Measurements from ENCODE around the gene EFCAB5. TPM values are rescaled to one million over a fixed set of nuclear protein-coding genes. Genes with fewer than 3 reads are reported as not detected.

Gene EFCAB5
- total and polyA plus RNA-seq, 10 of the 15 experiments (the other 5 are each of a cell fraction or from before 2014, with no cell fraction given): 0.39 to 2.6 (median 1.0) TPM

- SMC1A ChIA-PET (ENCODE audit: uncharacterized antibody, unreplicated experiment): interaction anchor here (1.2 to 4.5 kb wide), 2 partner anchors 73 to 116 kb away, joined by 3 to 33 read pairs; no protein-coding TSS in a partner anchor
- in situ Hi-C loops (cut with MboI): no loop called here
These were observed 16.6 kb upstream of the EFCAB5 start for GRCh38 chr17:29924786-29925185.

GRCh38 chr17:29927546-29927945 lies 13.9 kb upstream of the EFCAB5 start:
- H3K4me3 ChIP-seq: peak overlapping the region; percentile 49
- H3K27me3 ChIP-seq (replicated peaks in 1 of 2; ENCODE audit: control insufficient read depth in 2 of 2, insufficient read depth in 2 of 2, low read length in 1 of 2): no peaks in the 10 kb centered on the region
- H3K79me2 ChIP-seq (ENCODE audit: control insufficient read depth, insufficient read depth, low read length): peaks cover 58% of the 10 kb centered on the region
- POLR2A ChIA-PET: interaction anchor here (4.6 to 5.2 kb wide), 2 partner anchors 9 to 120 kb away, joined by 23 to 87 read pairs; no protein-coding TSS in a partner anchor
- RAD21 ChIA-PET (ENCODE audit: unreplicated experiment): interaction anchor here (1.4 to 6.8 kb wide), 5 partner anchors 11 to 288 kb away, joined by 3 to 300 read pairs (median 6); no protein-coding TSS in a partner anchor
- no peaks in the 10 kb centered on the region for H3K9me3 ChIP-seq (replicated peaks; ENCODE audit: control insufficient read depth, insufficient read depth, low read length)
- DNase-seq (ENCODE audit: low read depth, low spot score) (no peak), FAIRE-seq (no peak), ATAC-seq (no peak)
- SMC1A ChIA-PET (ENCODE audit: uncharacterized antibody, unreplicated experiment): interaction anchor here (0.5 to 6.4 kb wide), 12 partner anchors 10 to 549 kb away, joined by 3 to 271 read pairs (median 6); no protein-coding TSS in a partner anchor
- intact Hi-C loops (cut with micrococcal nuclease; ENCODE audit: unreplicated experiment): no loop called here
- peak overlapping the region; percentile 87; the same call in 1 of the 2 replicates for H3K4me2 ChIP-seq (ENCODE audit: control insufficient read depth, insufficient read depth)
- H3K27ac ChIP-seq (ENCODE audit: control insufficient read depth, insufficient read depth): no peak overlapping the region
- 91% methylated on average over 1 of the region's 1 CpG for WGBS (ENCODE audit: insufficient coverage, insufficient replicate concordance, low lambda C conversion rate, missing lambda C conversion rate)
- no peaks in the 10 kb centered on the region for H3K36me3 ChIP-seq (ENCODE audit: control insufficient read depth in 2 of 2, insufficient read depth in 2 of 2, low read length in 1 of 2)
- CTCF ChIA-PET: interaction anchor here (0.6 to 7.0 kb wide), 10 partner anchors 60 to 314 kb away, joined by 3 to 99 read pairs (median 5); no protein-coding TSS in a partner anchor
- in situ Hi-C loops (cut with MboI): no loop called here
- H3K9ac ChIP-seq (ENCODE audit: control insufficient read depth, insufficient read depth, low read length): 0 out of 2 replicates have a peak overlapping the region, but pooled peaks have one; percentile 7
- peaks cover 14% of the 10 kb centered on the region for H3K4me1 ChIP-seq (ENCODE audit: control insufficient read depth, insufficient read depth, low read length)
- no TSS peak for BruUV-seq (replicated peaks)
- no peak overlapping the region for H2AFZ ChIP-seq (ENCODE audit: control insufficient read depth, low read depth, low read length)
- H4K20me1 ChIP-seq (ENCODE audit: control insufficient read depth, insufficient read depth): no peaks in the 10 kb centered on the region
- no peak for TF ChIP-seq HCFC1 (IDR thresholded peaks at IDR 0.05; ENCODE audit: low read length)
- no peak for TF ChIP-seq ZBTB4 (CRISPR knock-in tag; IDR thresholded peaks at IDR 0.05)
- no peak for TF ChIP-seq HDAC2 (IDR thresholded peaks at IDR 0.05)
- no peak for TF ChIP-seq HDGF (IDR thresholded peaks at IDR 0.05)
- TF ChIP-seq IKZF2 (IDR thresholded peaks at IDR 0.05): no peak
- TF ChIP-seq NKRF (conservative IDR thresholded peaks at IDR 0.05): no peak
- TF ChIP-seq STAT3 (IDR thresholded peaks at IDR 0.05; ENCODE audit: low read depth, low read length): no peak
- no peak for TF ChIP-seq IRF4 (IDR thresholded peaks at IDR 0.05; ENCODE audit: low read depth, low read length)
- TF ChIP-seq ZNF24 (IDR thresholded peaks at IDR 0.05): no peak
- no peak for TF ChIP-seq EED (IDR thresholded peaks at IDR 0.05; ENCODE audit: low read depth)
- TF ChIP-seq NFYA (IDR thresholded peaks at IDR 0.05; ENCODE audit: borderline replicate concordance, low read depth, low read length): no peak

More at GRCh38 chr17:29924786-29925185, 16.6 kb upstream of the EFCAB5 start:
- 37% methylated on average over 1 of the region's 1 CpG for WGBS (ENCODE audit: insufficient coverage, insufficient replicate concordance, low lambda C conversion rate, missing lambda C conversion rate)
- Histone ChIP-seq H3K79me2 (ENCODE audit: control insufficient read depth, insufficient read depth, low read length) (peaks cover 63% of the 10 kb centered on the region), H3K27me3 (replicated peaks in 1 of 2; ENCODE audit: control insufficient read depth in 2 of 2, insufficient read depth in 2 of 2, low read length in 1 of 2) (no peaks in the 10 kb centered on the region), H3K9ac (ENCODE audit: control insufficient read depth, insufficient read depth, low read length) (no peak overlapping the region), H3K27ac (ENCODE audit: control insufficient read depth, insufficient read depth) (no peak overlapping the region), H3K4me2 (ENCODE audit: control insufficient read depth, insufficient read depth) (no peak overlapping the region), H3K9me3 (replicated peaks; ENCODE audit: control insufficient read depth, insufficient read depth, low read length) (no peaks in the 10 kb centered on the region), H3K36me3 (ENCODE audit: control insufficient read depth in 2 of 2, insufficient read depth in 2 of 2, low read length in 1 of 2) (peaks cover 0 to 3% of the 10 kb centered on the region in 2 experiments; a peak in 1 of 4 replicates), H4K20me1 (ENCODE audit: control insufficient read depth, insufficient read depth) (no peaks in the 10 kb centered on the region), H3K4me1 (ENCODE audit: control insufficient read depth, insufficient read depth, low read length) (peaks cover 11% of the 10 kb centered on the region), H2AFZ (ENCODE audit: control insufficient read depth, low read depth, low read length) (no peak overlapping the region), H3K4me3 (no peak overlapping the region)
- ATAC-seq (no peak), FAIRE-seq (no peak), DNase-seq (ENCODE audit: low read depth, low spot score) (no peak)
- CTCF ChIA-PET: interaction anchor here (0.9 to 2.4 kb wide), 8 partner anchors 11 to 285 kb away, joined by 3 to 9 read pairs (median 4); no protein-coding TSS in a partner anchor
- no TSS peak for BruUV-seq (replicated peaks)
- TF ChIP-seq NR2F1 (conservative IDR thresholded peaks at IDR 0.05) (no peak), HDAC6 (IDR thresholded peaks at IDR 0.05; ENCODE audit: unreplicated experiment) (no peak), STAT3 (IDR thresholded peaks at IDR 0.05; ENCODE audit: low read depth, low read length) (no peak), HCFC1 (IDR thresholded peaks at IDR 0.05; ENCODE audit: low read length) (no peak), EED (IDR thresholded peaks at IDR 0.05; ENCODE audit: low read depth) (no peak), SUPT20H (IDR thresholded peaks at IDR 0.05; ENCODE audit: borderline replicate concordance, control insufficient read depth, low read depth, low read length) (no peak)
- RAD21 ChIA-PET (ENCODE audit: unreplicated experiment): interaction anchor here (0.7 to 2.2 kb wide), 3 partner anchors 15 to 96 kb away, joined by 3 to 7 read pairs (median 3); no protein-coding TSS in a partner anchor
- POLR2A ChIA-PET: no interaction called here
- intact Hi-C loops (cut with micrococcal nuclease; ENCODE audit: unreplicated experiment): no loop called here

All from GM12878 (cell line).